ENCODE measurements around the gene ATG9B. TPM values are rescaled to one million over a fixed set of nuclear protein-coding genes. Genes with fewer than 3 reads are reported as not detected.
A peak's percentile ranks its signal among the peaks of the same experiment; 100 is the strongest.
"Not testable (repeated sequence)": the region's sequence is repeated elsewhere in the genome, so short reads cannot be mapped to it uniquely, and the experiment has no call there.

Gene ATG9B
- total RNA-seq, 2 donors from 2014 or later, result not detected

DNA sequence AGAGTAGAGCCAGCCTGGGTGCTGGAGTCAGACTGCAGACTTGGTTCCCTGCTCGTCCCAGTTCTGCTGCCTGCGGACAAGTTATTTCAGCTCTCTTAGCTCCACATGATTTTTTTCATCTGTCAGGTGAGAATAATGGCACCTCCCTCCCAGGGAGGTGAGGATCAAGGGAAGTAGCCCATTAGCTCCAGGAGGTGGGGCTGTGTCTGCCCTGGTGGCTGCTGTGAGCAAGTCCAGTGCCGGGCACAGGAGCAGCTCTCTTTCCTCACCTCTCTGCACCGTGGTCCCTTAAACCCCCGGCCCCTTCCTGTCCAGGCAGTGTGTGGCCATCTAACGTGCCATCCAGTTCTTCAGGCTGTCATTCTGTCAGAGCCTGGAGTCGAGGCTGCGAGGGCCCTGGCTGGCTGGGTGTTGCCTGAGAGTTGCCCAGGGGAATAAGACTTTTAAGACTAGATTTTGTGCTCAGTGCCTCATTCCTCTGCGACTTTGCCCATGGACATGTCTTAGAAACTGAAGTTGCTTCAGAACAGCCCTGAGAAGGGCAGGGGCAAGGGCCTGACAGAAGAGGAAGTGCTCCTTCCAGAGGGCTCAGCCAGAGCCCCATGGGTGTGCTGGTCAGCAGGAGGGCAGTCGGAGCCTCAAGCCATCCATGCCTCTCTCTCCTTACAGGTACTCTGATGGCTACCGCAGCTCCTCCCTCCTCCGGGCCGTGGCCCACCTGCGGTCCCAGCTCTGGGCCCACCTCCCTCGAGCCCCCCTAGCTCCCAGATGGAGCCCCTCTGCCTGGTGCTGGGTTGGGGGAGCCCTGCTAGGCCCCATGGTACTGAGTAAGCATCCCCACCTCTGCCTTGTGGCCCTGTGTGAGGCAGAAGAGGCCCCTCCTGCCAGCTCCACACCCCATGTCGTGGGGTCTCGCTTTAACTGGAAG lies 8.9 kb upstream of the ATG9B start:
- H3K4me3 ChIP-seq, result no peak overlapping the region
- WGBS, 2 donors, result 77 to 90% methylated on average over 6 to 17 of the region's 17 CpGs
- H3K27me3 ChIP-seq, result no peaks in the 10 kb centered on the region
- H3K4me1 ChIP-seq, result peaks cover 5% of the 10 kb centered on the region
- no peak for DNase-seq
- H3K36me3 ChIP-seq (replicated peaks in 1 of 2; ENCODE audit: insufficient read depth in 1 of 2, low read depth in 2 of 2), result peaks cover 0 to 13% of the 10 kb centered on the region in 2 donors
- intact Hi-C loops (cut with DNase I), result loop anchor here (5.0 kb wide), 1 partner anchor 74 kb away; no protein-coding TSS in a partner anchor
- no peak overlapping the region for H3K27ac ChIP-seq
- ATAC-seq, result no peak
- TF ChIP-seq, protein P1, sequence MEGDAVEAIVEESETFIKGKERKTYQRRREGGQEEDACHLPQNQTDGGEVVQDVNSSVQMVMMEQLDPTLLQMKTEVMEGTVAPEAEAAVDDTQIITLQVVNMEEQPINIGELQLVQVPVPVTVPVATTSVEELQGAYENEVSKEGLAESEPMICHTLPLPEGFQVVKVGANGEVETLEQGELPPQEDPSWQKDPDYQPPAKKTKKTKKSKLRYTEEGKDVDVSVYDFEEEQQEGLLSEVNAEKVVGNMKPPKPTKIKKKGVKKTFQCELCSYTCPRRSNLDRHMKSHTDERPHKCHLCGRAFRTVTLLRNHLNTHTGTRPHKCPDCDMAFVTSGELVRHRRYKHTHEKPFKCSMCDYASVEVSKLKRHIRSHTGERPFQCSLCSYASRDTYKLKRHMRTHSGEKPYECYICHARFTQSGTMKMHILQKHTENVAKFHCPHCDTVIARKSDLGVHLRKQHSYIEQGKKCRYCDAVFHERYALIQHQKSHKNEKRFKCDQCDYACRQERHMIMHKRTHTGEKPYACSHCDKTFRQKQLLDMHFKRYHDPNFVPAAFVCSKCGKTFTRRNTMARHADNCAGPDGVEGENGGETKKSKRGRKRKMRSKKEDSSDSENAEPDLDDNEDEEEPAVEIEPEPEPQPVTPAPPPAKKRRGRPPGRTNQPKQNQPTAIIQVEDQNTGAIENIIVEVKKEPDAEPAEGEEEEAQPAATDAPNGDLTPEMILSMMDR (IDR thresholded peaks at IDR 0.05), result no peak
- TF ChIP-seq POLR2A (IDR thresholded peaks at IDR 0.05), result no peak
- no peaks in the 10 kb centered on the region for H3K9me3 ChIP-seq

DNA sequence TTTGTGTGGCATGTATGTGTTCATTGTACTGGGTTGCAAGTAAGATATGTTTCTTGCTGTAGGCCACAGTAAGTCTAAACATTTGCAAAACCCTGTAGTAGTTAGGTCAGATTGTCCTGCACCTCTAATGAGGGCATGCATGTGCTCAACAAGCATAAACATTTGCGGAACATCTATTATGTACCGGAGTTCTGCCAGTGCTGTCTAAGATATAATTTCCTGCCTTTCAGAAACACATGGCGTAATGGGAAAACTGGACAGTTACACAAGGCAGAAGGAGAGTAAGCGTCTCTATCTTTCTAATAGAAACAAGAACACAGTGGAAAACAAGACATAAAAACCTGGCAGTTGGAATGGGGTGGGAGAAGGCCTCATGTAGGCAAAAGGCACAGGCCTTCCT lies 6.7 kb upstream of the ATG9B start:
- Histone ChIP-seq H3K27ac (no peak overlapping the region), H3K4me3 (no peak overlapping the region), H3K4me1 (peaks cover 5% of the 10 kb centered on the region), H3K9me3 (no peaks in the 10 kb centered on the region), H3K36me3 (replicated peaks in 1 of 2; ENCODE audit: insufficient read depth in 1 of 2, low read depth in 2 of 2) (peaks cover 0 to 8% of the 10 kb centered on the region in 2 donors), H3K27me3 (no peaks in the 10 kb centered on the region)
- ATAC-seq (no peak), DNase-seq (no peak)
- TF ChIP-seq, protein P1 (IDR thresholded peaks at IDR 0.05), result no peak
- no peak for TF ChIP-seq POLR2A (IDR thresholded peaks at IDR 0.05)
- intact Hi-C loops (cut with DNase I), result loop anchor here (5.0 kb wide), 1 partner anchor 76 kb away; no protein-coding TSS in a partner anchor
- WGBS, 2 donors, result 89 to 95% methylated on average over 4 of the region's 4 CpGs

DNA sequence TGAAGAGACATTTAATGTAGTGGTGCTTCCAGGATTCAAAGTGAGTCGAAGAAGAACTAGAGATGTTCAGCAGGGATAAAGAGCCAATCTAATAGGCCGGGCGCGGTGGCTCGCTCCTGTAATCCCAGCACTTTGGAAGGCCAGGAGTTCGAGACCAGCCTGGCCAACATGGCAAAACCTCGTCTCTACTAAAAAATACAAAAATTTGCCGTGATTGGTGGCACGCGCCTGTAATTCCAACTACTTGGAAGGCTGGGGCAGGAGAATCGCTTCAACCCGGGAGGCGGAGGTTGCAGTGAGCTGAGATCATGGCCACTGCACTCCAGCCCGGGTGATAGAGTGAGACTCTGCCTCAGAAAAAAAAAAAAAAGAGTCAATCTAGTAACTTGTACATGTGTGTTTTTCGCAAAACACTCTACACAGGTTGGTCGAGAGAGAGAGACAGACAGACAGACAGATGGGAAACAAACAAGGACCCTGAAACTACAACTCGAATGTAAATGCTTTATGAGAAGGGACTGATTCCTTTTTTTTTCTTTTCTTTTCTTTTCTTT lies 4.7 kb upstream of the ATG9B start:
- TF ChIP-seq, protein P1 (IDR thresholded peaks at IDR 0.05), result no peak
- TF ChIP-seq POLR2A (IDR thresholded peaks at IDR 0.05), result no peak
- peak overlapping the region; percentile 66 to 89 (median 78) for H3K27ac ChIP-seq

DNA sequence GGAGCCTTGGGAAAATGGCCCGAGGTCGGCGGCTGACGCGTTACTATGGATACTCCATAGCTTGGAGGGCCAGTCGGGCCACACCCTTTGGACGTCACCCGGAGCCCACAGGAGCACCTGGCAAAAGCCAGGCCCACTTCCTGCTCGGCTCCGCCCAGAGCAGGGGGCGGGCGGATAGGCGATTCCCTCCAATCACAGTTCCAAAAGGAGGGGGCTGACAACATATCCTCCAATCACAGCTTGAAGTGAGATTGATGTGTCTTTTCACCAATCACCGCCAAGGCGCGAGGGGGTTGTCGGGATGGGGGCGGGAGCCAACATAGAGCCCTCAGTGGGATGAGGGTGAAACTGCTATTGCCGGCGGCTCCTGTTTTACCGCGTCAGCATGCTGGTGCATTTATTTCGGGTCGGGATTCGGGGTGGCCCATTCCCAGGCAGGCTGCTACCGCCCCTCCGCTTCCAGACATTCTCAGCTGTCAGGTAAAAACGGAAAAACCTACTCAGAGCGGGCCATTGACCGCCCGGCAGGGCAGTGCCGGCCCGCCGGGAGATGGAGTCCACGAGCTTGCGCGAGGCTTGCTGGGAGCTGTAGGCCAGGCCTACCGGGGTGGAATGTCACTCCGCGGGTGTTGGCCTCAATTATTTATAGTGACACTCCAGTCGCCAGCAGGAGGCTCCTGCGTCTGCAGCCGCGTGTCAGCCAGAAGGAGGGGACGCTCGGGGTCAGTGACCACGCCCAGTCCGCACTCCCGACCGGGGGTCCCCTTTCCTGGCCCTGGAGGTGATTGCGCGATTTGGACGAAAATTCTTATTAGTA lies 4.0 kb upstream of the ATG9B start, which contains the start of gene ABCB8:
Gene ABCB8 (plus strand): TSS at position 320 of the 817 bp plus-strand sequence. CDS start 66 bp downstream, at position 386.
- intact Hi-C loops (cut with DNase I), result no loop called here
- H3K36me3 ChIP-seq (replicated peaks in 1 of 2; ENCODE audit: insufficient read depth in 1 of 2, low read depth in 2 of 2), result no peaks in the 10 kb centered on the region
- no peaks in the 10 kb centered on the region for H3K9me3 ChIP-seq
- DNase-seq, result peak; percentile 99 to 100 (median 99)
- H3K27ac ChIP-seq, result peak within 1 kb of the TSS; percentile 66 to 89 (median 78)
- H3K4me1 ChIP-seq, result peaks cover 5% of the 10 kb centered on the region
- H3K4me3 ChIP-seq, result peak within 1 kb of the TSS in 1 of 2 donors; percentile 68
- WGBS, 2 donors, result 0 to 1% methylated on average over 24 to 53 of the region's 53 CpGs
- no peaks in the 10 kb centered on the region for H3K27me3 ChIP-seq
- TF ChIP-seq POLR2A (IDR thresholded peaks at IDR 0.05), result peak in 2 of 3 donors; percentile 70 to 71
- TF ChIP-seq, protein P1 (IDR thresholded peaks at IDR 0.05), result peak; percentile 24 to 84 (median 76)
- peak; percentile 96 for ATAC-seq

More for the DNA sequence above, 4.7 kb upstream of the ATG9B start:
- H3K9me3 ChIP-seq, result no peaks in the 10 kb centered on the region
- no peaks in the 10 kb centered on the region for H3K36me3 ChIP-seq (replicated peaks in 1 of 2; ENCODE audit: insufficient read depth in 1 of 2, low read depth in 2 of 2)
- 33 to 42% methylated on average over 14 to 17 of the region's 17 CpGs for WGBS, 2 donors
- peak overlapping the region in 1 of 2 donors; percentile 68 for H3K4me3 ChIP-seq
- ATAC-seq (no peak), DNase-seq (no peak)
- peaks cover 5% of the 10 kb centered on the region for H3K4me1 ChIP-seq
- intact Hi-C loops (cut with DNase I), result no loop called here
- H3K27me3 ChIP-seq, result no peaks in the 10 kb centered on the region

DNA sequence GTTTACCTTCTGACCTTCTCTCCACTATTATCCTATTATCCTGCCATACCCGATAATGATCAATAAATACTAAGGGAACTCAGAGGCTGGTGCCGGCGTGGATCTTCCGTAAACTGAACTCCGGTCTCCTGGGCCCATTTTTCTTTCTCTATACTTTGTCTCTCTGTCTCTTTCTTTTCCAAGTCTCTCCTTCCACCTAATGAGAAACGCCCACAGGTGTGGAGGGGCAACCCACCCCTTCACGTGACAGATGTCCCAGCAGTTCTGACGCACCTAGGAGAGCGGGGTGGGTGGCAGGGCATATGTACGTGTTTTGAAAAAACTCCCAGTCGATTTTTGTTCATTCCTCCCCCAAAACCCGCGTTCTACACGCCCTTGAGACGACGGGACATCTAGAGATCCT lies 3.4 kb upstream of the ATG9B start:
- H3K27me3 ChIP-seq; ATAC-seq; DNase-seq; H3K36me3 ChIP-seq (replicated peaks in 1 of 2; ENCODE audit: insufficient read depth in 1 of 2, low read depth in 2 of 2); H3K4me1 ChIP-seq; H3K9me3 ChIP-seq; intact Hi-C loops (cut with DNase I): not testable (repeated sequence)
- 6 to 7% methylated on average over 16 of the region's 16 CpGs for WGBS, 2 donors
- peak overlapping the region; percentile 50 to 89 (median 78) for H3K27ac ChIP-seq
- H3K4me3 ChIP-seq, result peak overlapping the region in 1 of 2 donors; percentile 9

DNA sequence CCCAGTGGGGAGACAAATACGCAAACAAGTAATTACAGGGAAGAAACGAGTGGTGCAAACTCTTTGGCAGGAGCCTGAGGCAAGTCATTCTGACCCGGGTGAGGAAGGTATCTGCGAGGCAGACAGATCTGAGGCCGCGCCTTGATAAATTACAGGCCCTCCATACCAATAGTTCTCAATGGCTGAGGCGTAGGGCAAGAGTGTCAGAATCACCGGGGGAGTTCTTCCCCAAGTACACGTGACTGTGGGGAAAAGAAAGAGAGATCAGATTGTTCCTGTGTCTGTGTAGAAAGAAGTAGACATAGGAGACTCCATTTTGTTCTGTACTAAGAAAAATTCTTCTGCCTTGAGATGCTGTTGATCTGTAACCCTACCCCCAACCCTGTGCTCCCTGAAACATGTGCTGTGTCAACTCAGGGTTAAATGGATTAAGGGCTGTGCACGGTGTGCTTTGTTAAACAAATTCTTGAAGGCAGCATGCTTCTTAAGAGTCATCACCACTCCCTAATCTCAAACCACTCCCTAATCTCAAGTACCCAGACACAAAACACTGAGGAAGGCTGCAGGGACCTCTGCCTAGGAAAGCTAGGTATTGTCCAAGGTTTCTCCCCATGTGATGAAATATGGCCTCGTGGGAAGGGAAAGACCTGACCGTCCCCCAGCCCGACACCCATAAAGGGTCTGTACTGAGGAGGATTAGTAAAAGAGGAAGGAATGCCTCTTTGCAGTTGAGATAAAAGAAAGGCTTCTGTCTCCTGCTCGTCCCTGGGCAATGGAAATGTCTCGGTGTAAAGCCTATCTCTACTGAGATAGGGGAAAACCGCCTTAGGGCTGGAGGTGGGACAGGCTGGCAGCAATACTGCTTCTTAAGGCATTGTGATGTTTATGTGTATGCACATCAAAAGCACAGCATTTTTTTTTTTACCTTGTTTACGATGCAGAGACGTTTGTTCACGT lies 2.8 kb upstream of the ATG9B start:
- H3K4me3 ChIP-seq; H3K36me3 ChIP-seq (replicated peaks in 1 of 2; ENCODE audit: insufficient read depth in 1 of 2, low read depth in 2 of 2); H3K9me3 ChIP-seq; H3K4me1 ChIP-seq; ATAC-seq; H3K27me3 ChIP-seq; intact Hi-C loops (cut with DNase I); DNase-seq: not testable (repeated sequence)
- peak overlapping the region in 2 of 4 donors; percentile 84 to 89 for H3K27ac ChIP-seq
- 46% methylated on average over 19 of the region's 19 CpGs for WGBS, 2 donors

Measured in body of pancreas (tissue), 4 donors.